Peyer's patch (tissue), 4 donors: ENCODE measurements around the gene C9orf40.

Experiments used
- POLR2A ChIP-seq, 2 donors: fragments of 450-650 bp; IDR thresholded peaks; one replicate each; pipeline ENCODE4 v1.5.1; 2017; ENCODE audit warnings: antibody characterized with exemption in 2 of 2, mild to moderate bottlenecking in 2 of 2, moderate library complexity in 2 of 2
- TF ChIP-seq, protein P1 (sequence below), 6 experiments: fragments of 450-650 bp in 4 of 6; fragments of 200-600 bp in 2 of 6; sonication (generic) in 1 of 6; IDR thresholded peaks; one replicate each; pipeline ENCODE4 v1.5.1; 2017 to 2019; ENCODE audit warnings: antibody characterized with exemption in 6 of 6, mild to moderate bottlenecking in 3 of 6, moderate library complexity in 1 of 6

DNA sequence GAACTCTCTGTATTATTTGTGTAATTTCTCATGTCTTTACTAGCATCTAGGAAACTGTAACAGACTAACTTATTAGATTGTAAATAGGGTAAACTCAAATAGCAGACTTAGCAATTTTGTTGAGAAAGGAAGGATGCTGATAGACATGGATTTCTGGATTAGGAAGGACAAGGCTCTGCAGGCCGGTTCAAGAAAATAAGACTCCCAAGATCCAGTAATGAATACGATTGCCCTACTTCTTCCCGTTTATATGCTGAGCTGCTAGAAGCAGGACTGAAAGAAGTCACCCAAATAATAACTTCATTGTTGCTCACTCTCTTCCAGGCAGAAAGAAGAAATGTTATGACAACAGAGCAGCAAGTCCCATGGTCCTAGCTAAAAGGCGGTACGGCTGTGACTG lies 22.8 kb upstream of the C9orf40 start:
- TF ChIP-seq POLR2A (IDR thresholded peaks at IDR 0.05): no peak
- TF ChIP-seq, protein P1, sequence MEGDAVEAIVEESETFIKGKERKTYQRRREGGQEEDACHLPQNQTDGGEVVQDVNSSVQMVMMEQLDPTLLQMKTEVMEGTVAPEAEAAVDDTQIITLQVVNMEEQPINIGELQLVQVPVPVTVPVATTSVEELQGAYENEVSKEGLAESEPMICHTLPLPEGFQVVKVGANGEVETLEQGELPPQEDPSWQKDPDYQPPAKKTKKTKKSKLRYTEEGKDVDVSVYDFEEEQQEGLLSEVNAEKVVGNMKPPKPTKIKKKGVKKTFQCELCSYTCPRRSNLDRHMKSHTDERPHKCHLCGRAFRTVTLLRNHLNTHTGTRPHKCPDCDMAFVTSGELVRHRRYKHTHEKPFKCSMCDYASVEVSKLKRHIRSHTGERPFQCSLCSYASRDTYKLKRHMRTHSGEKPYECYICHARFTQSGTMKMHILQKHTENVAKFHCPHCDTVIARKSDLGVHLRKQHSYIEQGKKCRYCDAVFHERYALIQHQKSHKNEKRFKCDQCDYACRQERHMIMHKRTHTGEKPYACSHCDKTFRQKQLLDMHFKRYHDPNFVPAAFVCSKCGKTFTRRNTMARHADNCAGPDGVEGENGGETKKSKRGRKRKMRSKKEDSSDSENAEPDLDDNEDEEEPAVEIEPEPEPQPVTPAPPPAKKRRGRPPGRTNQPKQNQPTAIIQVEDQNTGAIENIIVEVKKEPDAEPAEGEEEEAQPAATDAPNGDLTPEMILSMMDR (IDR thresholded peaks at IDR 0.05): no peak
